OCI-LY1 (cell line): Measurements from ENCODE around the gene MYO18A.

ENCODE experiments used
- H2AFZ ChIP-seq: fragments of 200-600 bp; sonication (generic), shearing (Covaris generic); 2 replicates; pipeline ENCODE4 v1.6.0; 2014; ENCODE audit warnings: antibody characterized with exemption, mild to moderate bottlenecking, low read length
- H3F3A ChIP-seq: fragments of 200-600 bp; sonication (generic), shearing (Covaris generic); 2 replicates; pipeline ENCODE4 v1.6.0; 2014; ENCODE audit warnings: mild to moderate bottlenecking, antibody characterized with exemption, low read length, moderate library complexity; ENCODE audit not compliant: insufficient read depth
- H3K27ac ChIP-seq: fragments of 200-600 bp; sonication (generic); 2 replicates; pipeline ENCODE4 v1.5.1; 2014; ENCODE audit warnings: low read length, mixed run types, mild to moderate bottlenecking, low read depth; ENCODE audit not compliant: poor library complexity, severe bottlenecking
- H3K27me3 ChIP-seq: fragments of 200-600 bp; sonication (generic); 2 replicates; pipeline ENCODE4 v1.6.0; 2014; ENCODE audit warnings: antibody characterized with exemption, mild to moderate bottlenecking, low read length, moderate library complexity; ENCODE audit not compliant: insufficient read depth
- H3K36me3 ChIP-seq: fragments of 200-600 bp; sonication (generic); 2 replicates; pipeline ENCODE4 v1.6.1; 2014; ENCODE audit warnings: mild to moderate bottlenecking, antibody characterized with exemption, low read length, moderate library complexity, mixed read lengths; ENCODE audit not compliant: insufficient read depth
- H3K4me1 ChIP-seq: fragments of 200-600 bp; sonication (generic); 2 replicates; pipeline ENCODE4 v1.5.1; 2014; ENCODE audit warnings: mild to moderate bottlenecking, low read length, moderate library complexity; ENCODE audit not compliant: insufficient read depth, severe bottlenecking
- H3K4me2 ChIP-seq: fragments of 200-600 bp; sonication (generic), shearing (Covaris generic); 2 replicates; pipeline ENCODE4 v1.6.1; 2014; ENCODE audit warnings: low read length
- H3K4me3 ChIP-seq: fragments of 200-600 bp; sonication (generic); 2 replicates; pipeline ENCODE4 v1.5.1; 2014; ENCODE audit warnings: low read length, low read depth, mild to moderate bottlenecking, mixed read lengths; ENCODE audit not compliant: poor library complexity, severe bottlenecking
- H3K79me2 ChIP-seq: fragments of 200-600 bp; shearing (Covaris generic); 2 replicates; pipeline ENCODE4 v1.6.1; 2016; ENCODE audit warnings: mixed run types, low read length, mixed read lengths; ENCODE audit not compliant: insufficient read depth
- H3K9ac ChIP-seq: fragments of 200-600 bp; sonication (generic), shearing (Covaris generic); 2 replicates; pipeline ENCODE4 v1.6.1; 2014; ENCODE audit warnings: mild to moderate bottlenecking, low read length, mixed read lengths
- H3K9me2 ChIP-seq: fragments of 200-600 bp; sonication (generic), shearing (Covaris generic); 2 replicates; pipeline ENCODE4 v1.6.1; 2014; ENCODE audit warnings: low read depth, mild to moderate bottlenecking, low read length, mixed read lengths
- H3K9me3 ChIP-seq: fragments of 200-600 bp; shearing (Covaris generic); 2 replicates; pipeline ENCODE4 v1.6.1; 2014; ENCODE audit warnings: low read length, mixed read lengths
- H4K20me1 ChIP-seq: fragments of 200-600 bp; sonication (generic), shearing (Covaris generic); 2 replicates; pipeline ENCODE4 v1.6.0; 2016; ENCODE audit warnings: mild to moderate bottlenecking, low read length; ENCODE audit not compliant: insufficient read depth
- CTCF ChIP-seq: fragments of 200-600 bp; sonication (generic), shearing (Covaris generic); IDR thresholded peaks from 2 replicates; pipeline ENCODE4 v1.5.1; 2017; ENCODE audit warnings: mild to moderate bottlenecking, antibody characterized with exemption, low read length, moderate library complexity, mixed read lengths
- EZH2 ChIP-seq: fragments of 200-600 bp; sonication (generic), shearing (Covaris generic); IDR thresholded peaks from 2 replicates; pipeline ENCODE4 v1.8.0; 2017; ENCODE audit warnings: borderline replicate concordance, mixed run types, mild to moderate bottlenecking, antibody characterized with exemption, low read length, moderate library complexity, mixed read lengths

The MYO18A gene

GRCh38 chr17:29049541-29050145 is 130.6 kb downstream of the MYO18A start:
- H3K27me3 ChIP-seq, result peaks cover 19% of the 10 kb centered on the region
- no peak overlapping the region for H2AFZ ChIP-seq
- H4K20me1 ChIP-seq, result no peaks in the 10 kb centered on the region
- TF ChIP-seq CTCF (no peak), EZH2 (no peak)
- H3K9me3 ChIP-seq, result no peaks in the 10 kb centered on the region
- H3K4me2 ChIP-seq, result no peak overlapping the region
- H3K4me1 ChIP-seq, result no peaks in the 10 kb centered on the region
- no peak overlapping the region for H3K9ac ChIP-seq
- no peaks in the 10 kb centered on the region for H3F3A ChIP-seq
- no peak overlapping the region for H3K27ac ChIP-seq
- no peaks in the 10 kb centered on the region for H3K9me2 ChIP-seq
- no peak overlapping the region for H3K4me3 ChIP-seq
- no peaks in the 10 kb centered on the region for H3K79me2 ChIP-seq
- no peaks in the 10 kb centered on the region for H3K36me3 ChIP-seq

GRCh38 chr17:29048440-29049368 is 131.5 kb downstream of the MYO18A start:
- no peaks in the 10 kb centered on the region for H3K4me1 ChIP-seq
- TF ChIP-seq CTCF (no peak), EZH2 (no peak)
- H2AFZ ChIP-seq, result no peak overlapping the region

GRCh38 chr17:29046473-29046839 is 133.7 kb downstream of the MYO18A start:
- H4K20me1 ChIP-seq, result no peaks in the 10 kb centered on the region
- H3K4me1 ChIP-seq, result peaks cover 9% of the 10 kb centered on the region
- TF ChIP-seq EZH2 (no peak), CTCF (no peak)
- no peak overlapping the region for H3K4me3 ChIP-seq
- no peak overlapping the region for H2AFZ ChIP-seq
- no peak overlapping the region for H3K27ac ChIP-seq
- H3K4me2 ChIP-seq, result no peak overlapping the region
- no peaks in the 10 kb centered on the region for H3K9me2 ChIP-seq
- no peaks in the 10 kb centered on the region for H3K36me3 ChIP-seq
- no peaks in the 10 kb centered on the region for H3K79me2 ChIP-seq
- no peaks in the 10 kb centered on the region for H3F3A ChIP-seq
- peaks cover 2% of the 10 kb centered on the region; the same call in 1 of the 2 replicates for H3K27me3 ChIP-seq
- no peak overlapping the region for H3K9ac ChIP-seq
- H3K9me3 ChIP-seq, result no peaks in the 10 kb centered on the region

More at GRCh38 chr17:29048440-29049368, 131.5 kb downstream of the MYO18A start:
- Histone ChIP-seq H3K4me3 (no peak overlapping the region), H3K79me2 (no peaks in the 10 kb centered on the region), H3K27me3 (peaks cover 16% of the 10 kb centered on the region), H3K36me3 (no peaks in the 10 kb centered on the region), H3K9me3 (no peaks in the 10 kb centered on the region), H4K20me1 (no peaks in the 10 kb centered on the region), H3K9ac (no peak overlapping the region), H3K4me2 (no peak overlapping the region), H3K9me2 (no peaks in the 10 kb centered on the region), H3F3A (no peaks in the 10 kb centered on the region), H3K27ac (no peak overlapping the region)
